Panc1 (cell line): ENCODE data around the gene TTC27. TPM values are rescaled to one million over a fixed set of nuclear protein-coding genes. Genes with fewer than 3 reads are reported as not detected.
A peak's percentile ranks its signal among the peaks of the same experiment; 100 is the strongest.

Source experiments
- ATAC-seq: fragments of 200-7000 bp; cut with Tn5 transposase; 2 replicates; pipeline ENCODE4 v1.9.1; 2020; ENCODE audit warnings: mild to moderate bottlenecking, moderate library complexity
- BruUV-seq: library from RNA; stranded (reverse); fragments of 400-500 nt; replicated peaks from 2 replicates; lab custom pipeline; 2021; lab: Mats Ljungman, UMichigan
- CTCF ChIA-PET: fragments of 300-600 bp; sonication (Branson Sonifier 250); formaldehyde crosslinking; loops from one replicate; lab custom pipeline; 2022; ENCODE audit warnings: antibody characterized with exemption; lab: Charles Lee
- POLR2A ChIA-PET: fragments of 300-600 bp; sonication (Branson Sonifier 250); formaldehyde crosslinking; loops from one replicate; lab custom pipeline; 2022; ENCODE audit warnings: antibody characterized with exemption; lab: Charles Lee
- DNase-seq: peaks from one replicate; pipeline ENCODE4 v3.0.0-alpha.2; 2010; ENCODE audit warnings: low read depth, low spot score
- H3K27ac ChIP-seq: 2 replicates; pipeline ENCODE4 v1.5.1; 2011; ENCODE audit warnings: mild to moderate bottlenecking, low read length, inconsistent platforms
- H3K27me3 ChIP-seq: fragments of 200-500 bp; sonication (Bioruptor generic); 2 replicates; pipeline ENCODE4 v1.6.0; 2014; ENCODE audit warnings: low read length, inconsistent platforms; ENCODE audit not compliant: control insufficient read depth, insufficient read depth
- H3K36me3 ChIP-seq: fragments of 200-500 bp; sonication (Bioruptor generic); 2 replicates; pipeline ENCODE4 v1.5.1; 2014; ENCODE audit warnings: inconsistent platforms, mild to moderate bottlenecking, low read length, moderate library complexity; ENCODE audit not compliant: control insufficient read depth, insufficient read depth
- H3K4me1 ChIP-seq: 2 replicates; pipeline ENCODE4 v1.5.1; 2011; ENCODE audit warnings: inconsistent platforms, mild to moderate bottlenecking, low read length, moderate library complexity; ENCODE audit not compliant: control insufficient read depth, insufficient read depth
- H3K4me3 ChIP-seq, 2 experiments: 2 replicates each; pipeline ENCODE4 v1.5.1; 2011 to 2012; ENCODE audit warnings: low read depth in 2 of 2, low read length in 2 of 2, mild to moderate bottlenecking in 2 of 2, inconsistent platforms in 1 of 2, moderate library complexity in 1 of 2
- H3K9me3 ChIP-seq: fragments of 200-500 bp; sonication (Bioruptor generic); 2 replicates; pipeline ENCODE4 v1.5.1; 2014; ENCODE audit warnings: low read depth, mild to moderate bottlenecking, inconsistent platforms, low read length, moderate library complexity; ENCODE audit not compliant: control insufficient read depth, insufficient read depth
- POLR2AphosphoS5 ChIP-seq: IDR thresholded peaks from 2 replicates; pipeline ENCODE4 v1.6.1; 2012; ENCODE audit warnings: mild to moderate bottlenecking, low read depth, low read length, moderate library complexity
- REST ChIP-seq, 2 experiments: IDR thresholded peaks; 2 replicates each; pipeline ENCODE4 v1.6.1; 2011 to 2012; ENCODE audit warnings: low read depth in 2 of 2, control low read depth in 1 of 2, low read length in 1 of 2, mild to moderate bottlenecking in 1 of 2, moderate library complexity in 1 of 2; ENCODE audit not compliant: insufficient read depth in 1 of 2
- SIN3A ChIP-seq: IDR thresholded peaks from 2 replicates; pipeline ENCODE4 v1.6.1; 2012; ENCODE audit warnings: low read depth, mild to moderate bottlenecking, low read length, moderate library complexity, borderline replicate concordance; ENCODE audit not compliant: insufficient read depth
- TCF7L2 ChIP-seq: IDR thresholded peaks from 2 replicates; pipeline ENCODE4 v1.6.1; 2011; ENCODE audit warnings: mild to moderate bottlenecking, low read depth, low read length, inconsistent platforms
- in situ Hi-C: cut with HindIII; loops from 2 replicates; pipeline ENCODE4 v1.10.0; 2016; ENCODE audit warnings: low sequenced_read_pairs, low pct_unique_long_range_greater_than_20kb
- intact Hi-C: fragments of 100-400 bp; cut with micrococcal nuclease; formaldehyde crosslinking; loops from one replicate; pipeline ENCODE4 v1.10.0; 2022; ENCODE audit not compliant: unreplicated experiment
- total RNA-seq: library from RNA; stranded (reverse); gene quantifications from one replicate; pipeline ENCODE4 v1.2.1, GENCODE V29; 2021; ENCODE audit not compliant: unreplicated experiment
- TF ChIP-seq, protein P1 (sequence below): fragments of 450-650 bp; IDR thresholded peaks from 2 replicates; pipeline ENCODE4 v1.5.1; 2017; ENCODE audit warnings: mild to moderate bottlenecking

Gene TTC27
- total RNA-seq, 1 experiment from 2014 or later, result 24.7 TPM

GRCh38 chr2:32641180-32641579, 13.3 kb downstream of the TTC27 start:
- Histone ChIP-seq H3K27me3 (no peaks in the 10 kb centered on the region), H3K27ac (no peak overlapping the region)
- CTCF ChIA-PET, result no interaction called here

DNA sequence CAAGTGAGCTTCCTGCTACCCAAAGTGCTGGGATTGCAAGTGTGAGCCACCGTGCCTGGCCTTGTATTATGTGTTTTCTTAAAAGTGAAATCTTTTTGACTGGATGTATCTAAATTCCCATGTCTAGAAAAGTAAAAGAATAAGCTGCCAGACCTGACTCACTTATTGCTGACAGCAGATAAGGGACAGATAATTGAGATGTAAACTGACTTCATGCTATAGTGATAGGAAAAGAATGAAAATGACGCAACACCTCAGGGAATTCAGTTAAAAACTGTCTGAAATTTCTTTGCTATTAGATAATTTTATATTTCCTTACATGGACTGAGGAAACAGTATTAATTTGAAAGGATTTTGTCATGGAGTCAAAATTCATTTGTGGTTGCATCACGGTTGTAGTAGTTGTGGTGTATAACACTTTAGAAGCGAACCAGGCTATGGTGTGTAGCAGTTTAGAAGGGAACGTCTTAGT, 19.4 kb downstream of the TTC27 start:
- H3K4me3 ChIP-seq, result no peak overlapping the region
- no peaks in the 10 kb centered on the region for H3K9me3 ChIP-seq
- H3K4me1 ChIP-seq, result no peaks in the 10 kb centered on the region
- H3K27ac ChIP-seq, result no peak overlapping the region
- peaks cover 7% of the 10 kb centered on the region; the same call in 1 of the 2 replicates for H3K36me3 ChIP-seq
- ChIA-PET CTCF (no interaction called here), POLR2A (no interaction called here)
- ATAC-seq (no peak), DNase-seq (no peak)
- in situ Hi-C loops, result no loop called here
- intact Hi-C loops, result no loop called here
- TF ChIP-seq POLR2AphosphoS5 (no peak), REST (IDR thresholded peaks at IDR 0.05; ENCODE audit: insufficient read depth in 1 of 2, low read depth in 2 of 2, low read length in 1 of 2) (no peak), SIN3A (no peak), TCF7L2 (no peak)
- TF ChIP-seq, protein P1, sequence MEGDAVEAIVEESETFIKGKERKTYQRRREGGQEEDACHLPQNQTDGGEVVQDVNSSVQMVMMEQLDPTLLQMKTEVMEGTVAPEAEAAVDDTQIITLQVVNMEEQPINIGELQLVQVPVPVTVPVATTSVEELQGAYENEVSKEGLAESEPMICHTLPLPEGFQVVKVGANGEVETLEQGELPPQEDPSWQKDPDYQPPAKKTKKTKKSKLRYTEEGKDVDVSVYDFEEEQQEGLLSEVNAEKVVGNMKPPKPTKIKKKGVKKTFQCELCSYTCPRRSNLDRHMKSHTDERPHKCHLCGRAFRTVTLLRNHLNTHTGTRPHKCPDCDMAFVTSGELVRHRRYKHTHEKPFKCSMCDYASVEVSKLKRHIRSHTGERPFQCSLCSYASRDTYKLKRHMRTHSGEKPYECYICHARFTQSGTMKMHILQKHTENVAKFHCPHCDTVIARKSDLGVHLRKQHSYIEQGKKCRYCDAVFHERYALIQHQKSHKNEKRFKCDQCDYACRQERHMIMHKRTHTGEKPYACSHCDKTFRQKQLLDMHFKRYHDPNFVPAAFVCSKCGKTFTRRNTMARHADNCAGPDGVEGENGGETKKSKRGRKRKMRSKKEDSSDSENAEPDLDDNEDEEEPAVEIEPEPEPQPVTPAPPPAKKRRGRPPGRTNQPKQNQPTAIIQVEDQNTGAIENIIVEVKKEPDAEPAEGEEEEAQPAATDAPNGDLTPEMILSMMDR, result no peak
- H3K27me3 ChIP-seq, result no peaks in the 10 kb centered on the region
- TSS peak; percentile 51 for BruUV-seq

More at GRCh38 chr2:32641180-32641579, 13.3 kb downstream of the TTC27 start:
- no peaks in the 10 kb centered on the region for H3K9me3 ChIP-seq
- H3K4me3 ChIP-seq, result no peak overlapping the region
- TF ChIP-seq REST (IDR thresholded peaks at IDR 0.05; ENCODE audit: insufficient read depth in 1 of 2, low read depth in 2 of 2, low read length in 1 of 2), result no peak
- no peak for TF ChIP-seq SIN3A
- no peak for TF ChIP-seq POLR2AphosphoS5
- TF ChIP-seq TCF7L2, result no peak
- TF ChIP-seq, protein P1, result no peak
- DNase-seq (no peak), ATAC-seq (no peak)
- TSS peak; percentile 79 for BruUV-seq
- 0 out of 2 replicates have a peak, but pooled peaks cover 5% of the 10 kb centered on the region for H3K36me3 ChIP-seq
- intact Hi-C loops (no loop called here), in situ Hi-C loops (no loop called here)
- POLR2A ChIA-PET, result no interaction called here
- H3K4me1 ChIP-seq, result no peaks in the 10 kb centered on the region
